GM11168 (cell line): ENCODE measurements around the gene PAX7.

Experiments
- in situ Hi-C: fragments of 300-500 bp; cut with MboI; formaldehyde crosslinking; loops from one replicate; pipeline ENCODE4 v1.12.0; 2022; ENCODE audit warnings: low sequenced_read_pairs; ENCODE audit not compliant: unreplicated experiment

PAX7 gene

DNA sequence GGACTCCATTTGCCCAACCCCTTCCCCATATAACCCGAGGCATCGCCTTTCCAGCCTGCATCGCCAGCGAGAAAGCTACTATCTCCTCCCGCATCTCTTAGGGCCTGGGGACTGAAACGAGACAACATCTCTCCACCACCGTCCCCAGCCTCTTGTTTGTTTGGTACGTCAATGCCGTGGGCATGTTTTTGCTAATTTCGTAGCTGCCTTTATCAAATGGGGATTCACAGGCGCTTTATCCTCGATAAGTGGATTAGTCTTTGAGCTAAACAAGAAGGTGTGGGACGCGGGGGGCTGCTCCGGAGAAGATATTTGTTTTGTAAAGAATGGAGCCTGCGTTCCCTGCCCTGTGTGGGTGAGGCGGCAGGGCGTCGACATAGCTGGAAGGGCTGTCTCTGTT is 91.6 kb downstream of the PAX7 start:
- in situ Hi-C loops: no loop called here

DNA sequence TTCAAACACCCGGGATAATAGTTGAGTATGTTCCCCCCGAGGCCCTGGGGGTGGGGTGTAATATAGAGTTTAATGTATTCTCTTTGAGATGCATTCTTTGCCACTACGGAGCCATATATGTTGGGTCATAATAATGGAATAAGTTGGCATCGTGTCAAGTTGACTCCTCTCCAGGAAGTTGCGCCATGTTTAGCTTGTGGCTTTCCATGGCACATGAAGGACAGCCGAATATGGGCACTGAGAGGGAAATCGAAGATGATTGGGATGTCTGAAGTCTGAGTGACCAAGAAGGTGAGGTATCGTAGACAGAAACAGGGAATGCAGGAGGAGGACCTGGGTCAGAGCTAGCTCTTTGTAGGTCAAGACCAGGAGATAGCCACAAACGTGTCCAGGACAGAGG is 92.6 kb downstream of the PAX7 start:
- in situ Hi-C loops: no loop called here

DNA sequence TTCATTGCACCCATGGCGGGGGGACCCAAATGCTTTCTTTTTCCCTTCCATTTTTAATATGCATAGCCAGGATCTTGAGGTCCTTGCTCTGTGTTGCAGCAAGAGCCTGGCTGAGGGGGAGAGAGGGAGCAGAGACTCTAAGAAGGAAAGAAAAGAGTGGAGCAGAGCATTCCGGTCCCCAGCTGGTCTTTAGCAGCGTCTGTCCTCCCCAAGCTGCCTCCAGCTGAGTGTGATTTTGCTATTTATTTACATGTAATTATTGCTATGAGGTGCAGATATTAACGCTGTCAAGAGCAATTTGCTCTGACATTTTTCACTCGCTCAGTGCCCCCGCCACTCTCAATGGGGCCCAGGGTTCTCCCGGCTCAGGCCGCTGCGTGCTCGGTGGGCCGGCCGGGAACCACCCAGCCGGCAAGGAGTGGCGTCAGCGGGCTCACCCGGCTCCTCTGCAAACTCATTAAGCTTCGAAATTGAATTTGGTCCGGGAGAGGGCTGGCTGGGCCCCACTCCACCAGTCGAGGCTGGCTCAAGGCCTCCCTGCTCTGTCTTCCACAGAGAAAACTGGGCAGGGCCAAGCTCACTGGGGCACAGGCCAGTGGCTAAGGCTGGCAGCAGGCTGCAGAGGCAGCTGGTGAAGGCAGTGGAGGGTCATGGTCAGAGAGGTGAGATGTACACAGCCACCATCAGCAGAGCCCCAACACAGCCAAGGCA is 93.2 kb downstream of the PAX7 start:
- in situ Hi-C loops: no loop called here

DNA sequence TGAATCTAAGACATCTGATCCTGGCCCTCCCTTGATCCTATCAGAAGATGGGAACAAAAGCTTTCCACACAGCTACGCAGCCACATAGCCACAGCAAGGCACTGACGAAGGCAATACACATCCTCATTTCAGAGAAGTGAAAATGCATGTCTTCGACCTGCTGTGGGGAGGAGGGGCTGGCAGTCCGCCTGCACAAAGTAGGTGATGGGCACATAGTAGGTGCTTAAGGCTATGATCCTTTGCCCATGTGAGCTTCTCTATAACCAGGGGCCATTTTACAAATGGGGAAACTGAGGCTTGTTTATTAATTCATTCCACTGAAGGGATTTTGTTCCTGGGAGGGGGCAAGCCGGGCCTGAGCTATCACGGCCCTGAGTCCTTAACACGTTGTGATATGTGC is 94.2 kb downstream of the PAX7 start:
- in situ Hi-C loops: no loop called here

DNA sequence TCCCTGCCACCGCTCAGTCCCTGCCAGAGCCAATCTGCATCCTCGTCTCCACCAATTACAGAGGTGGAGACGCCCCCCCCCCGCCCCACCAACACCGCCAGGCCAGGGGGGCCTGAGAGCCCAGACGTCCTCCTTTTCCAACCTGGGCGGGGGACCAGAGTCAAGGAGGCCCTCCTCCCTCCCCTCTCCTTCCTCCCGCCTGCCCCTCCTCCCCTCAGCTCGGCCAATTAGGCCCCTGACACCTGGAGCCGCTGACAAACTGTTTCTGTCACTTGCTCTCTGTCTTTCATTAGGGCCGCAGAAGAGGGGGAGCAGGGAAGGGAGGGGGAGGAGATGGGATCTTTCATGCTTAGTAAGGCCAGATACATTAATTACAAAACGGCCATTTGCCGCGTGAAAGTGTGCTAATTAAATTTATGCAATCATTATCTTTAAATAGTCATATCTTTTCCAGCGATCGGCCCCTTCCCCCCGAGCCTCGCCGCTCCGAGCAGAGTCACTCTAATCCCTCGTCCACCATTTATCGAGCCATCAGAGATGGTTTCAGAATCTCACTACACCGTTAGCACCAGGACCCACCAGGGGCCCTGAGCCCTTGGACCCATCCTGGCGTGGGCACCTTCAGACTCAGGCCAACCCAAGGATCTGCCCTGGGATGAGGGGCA is 94.7 kb downstream of the PAX7 start:
- in situ Hi-C loops: no loop called here

DNA sequence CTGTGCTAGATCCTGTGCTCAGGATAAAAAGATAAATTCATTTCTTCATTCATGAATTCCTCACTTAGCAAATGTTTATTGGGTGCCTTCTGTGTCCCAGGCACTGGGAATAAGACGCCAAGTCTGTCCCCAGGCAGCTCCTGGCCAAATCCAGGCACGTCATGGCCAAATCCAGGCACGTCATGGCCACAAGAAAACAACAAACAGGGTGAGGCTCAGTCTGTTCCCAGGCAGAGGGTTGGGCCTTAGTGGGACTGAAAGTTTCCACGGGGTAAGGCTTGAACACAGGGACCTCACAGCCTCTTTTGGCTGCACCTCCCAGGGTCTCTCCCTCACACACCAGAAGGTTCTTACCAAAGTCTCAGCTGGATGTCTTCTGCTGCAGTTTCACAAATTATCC is 95.7 kb downstream of the PAX7 start:
- in situ Hi-C loops: no loop called here

DNA sequence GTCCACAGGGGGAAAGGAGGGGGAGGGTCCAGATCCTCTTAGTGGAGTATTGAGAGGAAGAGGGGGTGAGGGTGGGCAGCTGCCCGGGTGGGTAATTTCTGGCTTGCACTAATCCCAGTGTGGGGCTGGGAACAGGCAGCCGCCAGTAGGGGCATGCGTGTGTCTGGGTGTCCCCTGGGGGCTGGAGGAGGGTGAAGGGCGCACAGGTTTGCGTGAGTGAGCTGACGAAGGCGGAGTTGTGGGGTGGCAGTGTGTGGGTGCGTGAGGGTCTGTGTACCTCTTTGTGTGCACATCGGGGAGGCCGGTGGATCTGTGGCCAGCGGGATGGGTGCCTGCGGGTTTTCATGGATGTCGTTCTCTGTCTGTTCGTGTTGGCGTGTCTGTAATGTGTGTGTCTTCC is 97.3 kb downstream of the PAX7 start:
- in situ Hi-C loops: no loop called here

DNA sequence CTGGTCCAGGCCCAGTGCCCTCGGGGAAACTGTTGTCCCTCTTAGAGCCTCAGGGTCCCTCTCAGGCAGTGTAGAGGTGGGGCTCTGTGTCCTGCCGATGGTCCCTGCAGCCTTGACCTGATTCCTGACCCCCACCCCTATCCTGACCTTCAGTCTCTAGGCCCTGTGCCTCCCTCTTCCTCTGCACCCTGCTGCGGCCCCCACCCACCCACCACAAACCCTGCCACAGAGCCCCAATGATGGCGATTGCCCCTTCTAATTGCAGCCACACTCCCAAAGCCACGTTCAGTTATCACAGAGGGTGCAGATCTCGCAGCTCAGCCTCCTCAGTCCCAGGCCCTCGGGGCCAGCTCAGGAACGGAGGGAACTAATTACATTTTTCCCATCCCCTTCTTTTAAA is 99.7 kb downstream of the PAX7 start:
- in situ Hi-C loops: no loop called here

DNA sequence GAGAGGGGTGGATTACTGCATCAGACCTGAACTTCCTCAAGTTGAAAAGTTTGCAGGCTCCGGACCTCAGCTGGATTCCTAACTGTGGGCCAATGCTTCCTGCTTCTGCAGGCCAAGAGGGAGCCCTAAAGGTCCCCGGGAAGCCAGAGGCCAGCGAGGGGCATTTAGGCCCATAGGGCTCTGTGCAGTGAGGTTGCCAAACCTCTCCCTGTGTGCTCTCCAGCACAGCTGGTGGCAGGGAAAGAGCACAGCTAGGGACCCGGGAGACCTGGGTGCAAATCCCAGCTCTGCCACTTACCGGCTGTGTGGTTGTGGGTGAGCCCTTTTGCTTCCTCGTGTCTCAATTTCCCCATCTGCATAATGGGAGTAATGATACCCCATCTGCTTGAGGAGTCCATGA is 100.5 kb downstream of the PAX7 start:
- in situ Hi-C loops: no loop called here

DNA sequence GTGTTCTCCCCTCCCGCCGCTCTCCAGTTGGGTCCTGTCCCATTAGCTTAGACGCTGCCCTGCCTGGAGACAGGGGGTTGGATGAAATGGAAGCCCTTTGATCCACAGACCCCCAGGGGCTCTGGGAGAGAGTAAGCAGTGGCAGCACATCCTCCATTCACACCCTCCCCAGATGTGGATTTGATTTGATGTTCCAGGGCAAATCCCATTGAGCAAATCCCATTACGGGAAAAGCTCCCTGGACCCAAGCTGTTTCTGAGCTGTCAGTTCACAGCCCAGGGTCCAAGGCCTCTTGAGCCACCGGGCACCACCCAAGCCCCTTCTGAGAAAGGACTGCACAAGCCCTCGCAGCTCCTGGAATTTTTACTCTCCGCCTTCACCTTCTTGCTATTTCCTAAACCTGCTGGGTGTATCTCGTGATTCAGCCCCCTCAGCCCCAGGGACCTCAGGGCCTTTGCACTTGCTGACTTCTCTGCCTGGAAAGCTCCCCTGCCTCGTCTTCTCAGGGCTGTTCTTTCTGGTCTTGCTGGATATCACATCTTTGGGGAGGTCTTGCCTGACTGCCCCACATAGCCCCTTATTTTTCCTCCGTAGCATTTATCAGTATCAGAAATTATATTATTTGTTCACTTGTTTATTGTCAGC is 101.1 kb downstream of the PAX7 start:
- in situ Hi-C loops: no loop called here

DNA sequence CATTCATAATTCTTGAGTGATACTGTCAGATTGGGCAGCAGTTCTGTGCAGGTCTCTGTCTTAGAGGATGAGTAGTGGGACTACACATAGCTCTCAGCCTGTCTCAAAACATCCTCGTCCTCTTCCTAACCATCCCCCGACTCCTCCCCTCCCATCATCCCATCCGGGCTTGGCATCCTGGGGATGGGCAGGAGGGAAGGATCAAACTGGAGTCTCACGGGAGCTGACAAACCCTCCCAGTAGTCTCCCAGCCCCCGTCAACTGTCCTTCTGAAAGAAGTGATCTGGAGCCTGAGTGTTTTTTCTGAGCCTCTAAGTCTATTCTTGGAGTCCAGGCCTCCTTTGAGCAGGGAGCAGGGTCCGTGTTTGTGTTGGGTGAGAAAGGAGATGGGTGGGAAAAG is 102.0 kb downstream of the PAX7 start:
- in situ Hi-C loops: no loop called here

DNA sequence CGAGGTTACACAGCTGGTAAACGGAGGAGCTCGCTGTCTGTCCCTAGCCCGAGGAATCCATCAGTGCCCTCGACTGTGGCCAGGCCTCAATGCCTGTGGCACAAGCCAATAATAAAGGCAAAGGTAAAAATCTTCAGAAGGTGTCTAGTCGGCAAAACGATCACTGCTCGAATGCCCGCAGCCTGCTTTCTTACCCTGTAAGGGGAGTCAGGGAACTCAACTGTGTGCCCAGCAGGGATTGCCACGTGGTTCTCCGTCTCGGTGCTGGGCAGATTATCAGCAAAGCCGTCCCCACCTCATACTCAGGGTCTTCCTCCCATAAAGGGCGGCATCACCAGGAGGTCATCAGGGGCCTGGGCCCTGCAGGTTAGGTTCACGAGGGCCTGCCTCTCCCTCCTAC is 103.4 kb downstream of the PAX7 start:
- in situ Hi-C loops: no loop called here

DNA sequence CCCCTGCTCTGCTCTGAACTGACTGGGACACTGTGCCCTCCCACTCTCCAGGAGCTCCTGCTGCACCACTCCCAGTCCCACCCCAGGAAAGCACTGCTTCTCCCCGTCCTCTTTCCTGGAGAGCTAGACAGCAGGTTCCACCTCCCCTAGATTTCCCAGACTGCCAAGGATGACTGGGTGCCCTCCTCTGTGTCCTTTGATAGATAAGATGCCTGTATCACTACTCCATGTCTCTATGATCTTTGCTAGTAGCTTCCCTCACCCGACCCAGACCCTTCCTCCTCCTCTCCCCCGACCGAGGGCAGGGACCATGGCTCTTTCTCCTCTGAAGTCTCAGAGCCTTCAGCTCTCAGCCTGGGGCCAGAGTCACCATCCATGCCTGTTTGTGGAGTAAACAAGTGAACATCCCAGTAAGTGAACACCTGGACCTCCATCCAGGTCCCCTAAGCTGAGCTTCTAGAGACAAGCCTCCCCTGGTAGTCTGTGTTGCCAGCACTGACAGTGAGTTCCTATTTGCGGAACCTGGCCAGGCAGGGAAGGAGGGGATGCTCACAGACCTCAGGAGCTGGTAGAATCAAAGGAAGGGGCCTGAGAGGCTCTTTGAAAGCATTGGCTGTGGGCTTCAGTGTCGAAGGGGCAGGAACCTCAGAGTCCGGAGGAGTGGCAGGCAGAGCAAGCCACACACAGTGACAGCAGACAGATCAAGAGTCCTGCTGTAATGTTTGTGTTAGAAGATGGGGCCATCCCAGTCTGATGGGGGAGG is 104.0 kb downstream of the PAX7 start:
- in situ Hi-C loops: no loop called here

DNA sequence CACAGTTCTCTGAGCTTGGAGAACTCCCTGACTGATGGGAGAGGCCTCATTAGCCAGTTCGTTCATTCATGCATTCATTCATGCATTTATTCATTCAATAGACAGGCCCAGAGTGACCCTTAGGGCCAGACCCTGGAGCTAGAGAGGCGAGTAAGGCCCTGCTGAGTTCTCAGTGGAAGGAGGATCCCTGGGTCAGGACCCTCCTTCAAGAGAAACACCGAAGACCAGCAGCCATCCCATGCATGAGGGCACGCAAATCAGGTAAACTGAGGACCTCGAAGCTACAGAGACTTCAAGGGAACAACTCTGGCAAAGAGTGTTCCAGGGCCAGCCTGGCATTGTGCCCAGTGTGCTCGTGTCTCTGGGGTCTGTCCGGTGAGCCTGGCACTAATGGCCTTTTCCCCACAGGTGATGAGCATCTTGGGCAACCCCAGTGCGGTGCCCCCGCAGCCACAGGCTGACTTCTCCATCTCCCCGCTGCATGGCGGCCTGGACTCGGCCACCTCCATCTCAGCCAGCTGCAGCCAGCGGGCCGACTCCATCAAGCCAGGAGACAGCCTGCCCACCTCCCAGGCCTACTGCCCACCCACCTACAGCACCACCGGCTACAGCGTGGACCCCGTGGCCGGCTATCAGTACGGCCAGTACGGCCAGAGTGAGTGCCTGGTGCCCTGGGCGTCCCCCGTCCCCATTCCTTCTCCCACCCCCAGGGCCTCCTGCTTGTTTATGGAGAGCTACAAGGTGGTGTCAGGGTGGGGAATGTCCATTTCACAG is 104.8 kb downstream of the PAX7 start:
- in situ Hi-C loops: no loop called here

DNA sequence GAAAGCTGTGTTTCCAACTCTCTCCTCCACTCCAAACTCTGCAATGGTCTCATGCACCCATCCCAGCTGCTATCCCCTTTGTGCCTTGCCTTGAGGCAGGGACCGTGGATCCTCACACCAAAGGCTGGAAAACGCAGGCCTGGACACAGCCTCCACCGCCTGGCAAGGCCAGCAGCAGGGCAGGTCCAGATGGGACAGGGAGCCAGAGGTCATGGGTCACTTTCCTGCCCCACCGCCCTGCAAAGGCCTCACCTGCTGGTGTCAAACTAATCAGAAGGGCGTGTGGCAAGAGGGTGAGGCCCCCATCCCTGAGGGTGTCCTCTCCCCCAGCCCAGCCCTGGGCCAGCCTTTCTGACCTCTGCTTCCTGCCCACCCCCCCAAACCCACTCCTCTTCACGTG is 106.3 kb downstream of the PAX7 start:
- in situ Hi-C loops: no loop called here

DNA sequence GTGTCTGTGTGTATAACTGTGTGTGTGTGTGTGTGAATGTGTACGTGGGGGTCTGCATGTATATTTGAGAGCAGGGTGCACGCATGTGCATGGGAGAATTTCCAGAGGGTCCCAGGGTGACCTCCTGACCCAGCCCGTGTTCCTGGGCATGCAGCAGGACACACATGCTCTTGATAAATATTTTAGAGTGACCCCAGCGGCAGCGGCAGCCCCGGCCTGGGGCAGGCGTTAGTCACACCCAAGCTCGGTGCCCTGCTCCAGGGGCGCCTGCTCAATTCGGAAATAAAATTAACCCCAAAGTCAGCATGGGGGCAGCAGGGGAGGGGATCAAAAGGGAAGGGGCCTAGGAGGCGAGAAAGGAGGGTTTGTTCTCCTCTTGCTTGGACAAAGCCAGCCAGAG is 107.5 kb downstream of the PAX7 start:
- in situ Hi-C loops: no loop called here

DNA sequence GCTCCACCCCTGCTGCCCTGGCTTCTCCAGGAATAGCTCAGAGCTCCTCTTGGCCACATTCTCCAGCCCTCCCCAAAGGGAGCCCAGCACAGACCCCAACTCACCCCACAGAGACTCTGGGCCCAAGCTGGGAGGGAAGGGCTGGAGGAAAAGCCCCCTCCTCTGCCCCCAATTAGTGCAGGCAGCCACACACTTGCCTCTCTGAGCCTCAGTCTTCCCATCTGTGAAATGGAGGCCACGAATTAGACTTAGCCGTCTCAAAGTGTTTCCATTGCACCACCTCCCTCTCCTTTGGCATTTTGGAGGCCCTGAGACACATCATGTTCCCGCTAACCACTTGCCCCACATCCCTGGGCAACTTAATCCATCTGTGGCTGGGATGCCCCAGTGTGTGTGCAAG is 108.0 kb downstream of the PAX7 start:
- in situ Hi-C loops: no loop called here

DNA sequence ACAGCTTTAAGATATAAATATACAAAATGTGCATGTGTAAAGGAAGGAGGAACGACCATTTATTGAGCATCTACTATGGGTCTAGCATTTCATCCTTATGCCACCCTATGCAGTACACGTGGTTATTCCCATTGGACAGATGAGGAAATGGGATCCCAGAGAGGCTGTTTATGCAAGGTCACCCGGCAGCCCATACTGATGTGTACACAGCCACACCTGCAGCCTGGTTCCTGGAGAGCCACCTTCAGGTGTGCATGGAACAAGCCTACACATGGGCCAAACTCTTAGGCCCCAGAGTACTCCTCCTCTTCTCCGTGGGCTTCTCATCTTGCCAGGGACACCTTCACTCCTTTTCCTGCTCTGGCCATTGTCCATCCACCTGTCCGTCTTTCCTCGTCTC is 108.8 kb downstream of the PAX7 start:
- in situ Hi-C loops: no loop called here

DNA sequence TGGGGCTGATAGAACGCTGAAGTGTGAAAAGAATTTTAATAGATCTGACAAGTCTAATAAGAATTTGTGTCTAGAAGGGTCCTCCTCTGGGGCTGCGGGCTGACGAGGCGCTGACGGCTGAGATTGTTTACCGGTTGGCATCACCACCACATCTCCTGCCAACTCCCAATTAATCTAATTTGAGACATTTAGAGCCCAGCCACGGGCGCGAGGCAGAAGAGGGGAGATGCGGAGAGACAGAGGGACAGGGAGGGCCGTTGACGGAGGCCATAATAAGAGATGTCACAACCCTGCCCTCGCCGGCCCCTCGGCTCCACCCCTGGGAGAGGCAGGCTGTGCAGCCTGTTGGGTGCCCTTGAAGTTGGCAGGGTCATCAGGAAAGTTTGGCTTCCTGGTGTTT is 109.3 kb downstream of the PAX7 start:
- in situ Hi-C loops: no loop called here

DNA sequence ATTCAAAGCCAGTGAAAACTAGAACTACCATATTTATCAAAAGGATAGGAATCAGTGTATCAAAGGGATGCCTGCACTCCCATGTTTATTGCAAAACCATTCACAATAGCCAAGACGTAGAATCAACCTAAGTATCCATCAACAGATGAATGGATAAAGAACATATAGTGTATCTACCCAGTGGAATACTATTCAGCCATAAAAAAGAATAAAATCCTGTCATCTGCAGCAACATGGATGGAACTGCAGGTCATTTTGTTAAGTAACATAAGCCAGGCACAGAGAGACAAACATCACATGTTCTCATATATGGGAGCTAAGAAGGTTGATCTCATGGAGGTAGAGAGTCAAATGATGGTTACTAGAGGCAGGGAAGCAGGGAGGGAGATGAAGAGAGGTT is 110.0 kb downstream of the PAX7 start:
- in situ Hi-C loops: no loop called here
